ENCODE data around the gene TMIE.
"Not testable (repeated sequence)": the region's sequence is repeated elsewhere in the genome, so short reads cannot be mapped to it uniquely, and the experiment has no call there.

Gene TMIE

GRCh38 chr3:46695962-46696894, 5.0 kb upstream of the TMIE start:
- DNase-seq (ENCODE audit: low read depth), result peak; percentile 80
- H3K4me3 ChIP-seq (ENCODE audit: low read length), result no peak overlapping the region
- TF ChIP-seq CTCF (IDR thresholded peaks at IDR 0.05; ENCODE audit: insufficient read depth, low read depth, low read length, missing control alignments), result no peak

DNA sequence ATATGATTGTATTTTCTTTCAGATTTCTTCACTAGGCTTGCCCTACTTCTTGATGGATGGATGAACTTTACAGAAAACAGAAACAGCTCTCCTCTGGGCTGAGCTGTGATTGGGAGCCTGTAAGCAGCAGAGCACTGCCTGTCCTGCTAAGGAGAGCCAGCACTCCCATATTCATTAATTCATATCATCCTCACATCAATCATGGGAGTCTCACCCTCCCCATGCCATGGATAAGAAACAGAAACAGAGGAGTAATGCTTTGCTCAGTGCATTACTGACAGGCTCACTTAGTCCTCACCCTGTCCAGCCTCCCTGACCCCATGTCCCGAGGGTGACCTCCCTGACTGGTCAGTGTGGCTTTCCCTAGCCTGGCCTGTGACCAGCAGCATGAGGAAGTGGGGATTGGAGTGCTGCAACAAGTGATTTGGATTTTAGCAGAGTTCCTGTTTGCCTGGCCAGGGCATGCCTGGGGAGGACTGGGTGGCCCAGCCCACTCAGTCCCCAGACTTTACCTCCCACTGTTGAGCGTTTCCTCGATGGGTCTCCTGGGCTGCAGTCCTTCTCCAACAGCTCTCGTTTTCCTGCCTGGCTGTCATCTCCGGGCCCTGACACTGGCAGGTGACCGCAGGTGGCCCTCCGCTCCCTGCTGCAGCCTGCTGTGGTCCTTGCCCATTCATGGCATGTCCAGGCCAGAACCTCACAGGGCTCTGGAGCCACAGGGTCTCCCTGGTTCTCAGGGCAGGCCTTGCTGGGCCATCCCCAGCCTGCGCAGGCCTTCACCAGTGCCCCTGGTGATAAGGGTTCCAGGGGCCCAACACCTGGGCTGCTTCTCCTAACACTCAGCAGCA, 1.3 kb upstream of the TMIE start:
- no peak for DNase-seq (ENCODE audit: low read depth)
- TF ChIP-seq CTCF (IDR thresholded peaks at IDR 0.05; ENCODE audit: insufficient read depth, low read depth, low read length, missing control alignments), result no peak
- no peak overlapping the region for H3K4me3 ChIP-seq (ENCODE audit: low read length)

DNA sequence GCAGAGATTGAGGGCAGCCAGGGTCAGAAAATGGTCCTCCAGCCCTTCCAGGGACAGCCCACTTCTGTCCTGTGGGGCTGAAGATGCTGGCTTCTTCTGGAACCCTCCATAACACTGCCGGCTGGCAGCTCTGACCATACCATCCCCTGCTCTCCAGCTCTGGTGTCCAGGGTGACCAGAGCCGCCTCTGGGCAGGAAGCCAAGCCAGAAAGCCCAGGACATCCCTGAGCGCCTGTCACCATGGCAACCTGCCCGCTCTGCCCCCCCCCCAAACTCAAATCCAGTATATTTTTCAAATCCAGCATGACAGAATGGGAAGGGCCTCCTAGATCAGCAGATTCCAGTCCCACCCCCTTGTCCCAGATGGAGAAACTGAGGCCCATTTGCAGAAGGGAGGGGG, 420 bp upstream of the TMIE start:
- no peak for TF ChIP-seq CTCF (IDR thresholded peaks at IDR 0.05; ENCODE audit: insufficient read depth, low read depth, low read length, missing control alignments)
- no peak overlapping the region for H3K4me3 ChIP-seq (ENCODE audit: low read length)
- no peak for DNase-seq (ENCODE audit: low read depth)

DNA sequence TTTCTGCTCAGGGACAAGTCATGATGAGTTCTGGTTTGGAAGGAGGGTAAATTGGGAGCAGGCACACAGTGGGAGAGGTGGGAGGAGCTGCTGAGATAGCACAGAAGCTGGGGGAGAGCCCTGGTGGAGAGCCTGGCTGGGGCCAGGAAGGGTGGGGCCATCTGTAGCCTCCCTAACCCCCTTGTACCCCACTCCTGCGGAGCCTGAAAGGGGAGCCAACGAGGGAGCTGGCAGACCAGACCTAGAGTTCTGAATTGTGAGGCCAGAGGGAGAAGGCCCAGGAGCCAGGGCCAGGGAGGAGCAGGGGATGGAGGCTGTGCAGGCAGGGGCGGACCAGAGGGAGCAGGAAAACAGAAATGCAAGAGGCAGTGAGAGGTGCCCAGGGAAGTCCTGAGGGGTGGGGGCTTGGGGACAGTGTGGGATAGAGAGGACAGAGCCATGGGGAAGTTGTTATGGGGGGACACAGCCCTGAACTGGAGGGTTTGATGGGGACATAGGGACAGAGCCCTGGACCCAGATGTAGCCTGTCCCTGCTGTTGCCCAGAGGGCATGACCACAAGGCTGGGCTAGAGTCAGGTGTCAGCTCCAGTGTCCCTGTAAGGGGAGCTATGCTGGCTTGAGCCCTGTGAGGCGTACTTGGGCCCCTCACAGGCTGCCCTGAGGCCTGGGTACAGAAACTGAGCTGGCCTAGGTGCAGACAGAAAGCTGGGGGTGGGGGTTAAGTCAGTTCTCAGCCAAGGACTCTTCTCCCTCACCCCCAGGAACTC, 1.2 kb downstream of the TMIE start:
- no peak overlapping the region for H3K4me3 ChIP-seq (ENCODE audit: low read length)
- TF ChIP-seq CTCF (IDR thresholded peaks at IDR 0.05; ENCODE audit: insufficient read depth, low read depth, low read length, missing control alignments), result no peak
- DNase-seq (ENCODE audit: low read depth), result no peak

DNA sequence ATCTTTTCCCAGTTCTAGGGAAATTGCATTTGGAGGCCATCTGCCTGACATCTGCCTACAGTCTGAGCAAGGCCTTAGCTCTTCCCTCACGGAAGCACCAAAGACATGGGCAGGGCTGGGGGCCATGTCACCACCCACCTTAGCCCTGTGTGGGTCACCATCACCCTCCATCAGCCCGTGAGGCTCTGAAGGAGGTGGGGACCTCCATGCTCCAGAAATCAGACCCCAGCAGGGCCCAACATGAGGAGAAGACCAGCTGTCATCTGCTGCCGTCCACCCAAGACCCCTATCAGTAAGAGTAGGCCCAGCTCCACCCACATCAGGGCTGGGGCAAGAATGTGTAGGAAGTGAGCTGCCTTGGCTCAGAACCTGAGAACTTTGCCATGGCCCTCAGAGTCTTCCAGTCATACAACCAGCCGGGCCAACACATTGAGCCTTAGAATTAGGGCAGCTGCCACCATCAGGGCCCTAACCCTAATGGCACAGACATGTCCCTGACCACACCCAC, 1.9 kb downstream of the TMIE start:
- no peak for DNase-seq (ENCODE audit: low read depth)
- TF ChIP-seq CTCF (IDR thresholded peaks at IDR 0.05; ENCODE audit: insufficient read depth, low read depth, low read length, missing control alignments), result no peak
- H3K4me3 ChIP-seq (ENCODE audit: low read length), result no peak overlapping the region

DNA sequence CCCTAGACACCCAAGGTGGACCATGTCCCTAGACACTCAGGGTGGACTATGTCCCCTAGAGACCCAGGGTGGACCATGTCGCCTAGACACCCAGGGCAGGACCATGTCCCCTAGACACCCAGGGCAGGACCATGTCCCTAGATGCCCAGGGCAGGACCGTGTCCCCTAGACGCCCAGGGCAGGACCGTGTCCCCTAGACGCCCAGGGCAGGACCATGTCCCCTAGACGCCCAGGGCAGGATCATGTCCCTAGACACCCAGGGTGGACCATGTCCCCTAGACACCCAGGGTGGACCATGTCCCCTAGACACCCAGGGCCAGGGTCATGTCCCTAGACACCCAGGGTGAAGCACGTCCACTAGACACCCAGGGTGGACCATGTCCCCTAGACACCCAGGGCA, 3.2 kb downstream of the TMIE start:
- not testable (repeated sequence) for H3K4me3 ChIP-seq (ENCODE audit: low read length); DNase-seq (ENCODE audit: low read depth)

Data from epithelial cell of esophagus (primary cell).